GM12878 (cell line): Measurements from ENCODE around the gene CD33. TPM values are rescaled to one million over a fixed set of nuclear protein-coding genes. Genes with fewer than 3 reads are reported as not detected.

Experiments used
- ATAC-seq: fragments of 200-7000 bp; cut with Tn5 transposase; 3 replicates; pipeline ENCODE4 v1.9.1; 2020; ENCODE audit warnings: mild to moderate bottlenecking, moderate library complexity
- BruUV-seq: library from RNA; stranded (reverse); fragments of 400-500 nt; replicated peaks from 2 replicates; lab custom pipeline; 2021; lab: Mats Ljungman, UMichigan
- CTCF ChIA-PET: fragments of 300-600 bp; sonication (Branson Sonifier 250); formaldehyde crosslinking; extraction: SDS; loops from one replicate; lab custom pipeline; 2021; ENCODE audit warnings: inconsistent platforms; lab: Yijun Ruan, JAX
- POLR2A ChIA-PET: fragments of 350-600 bp; formaldehyde crosslinking; extraction: SDS; loops from one replicate; lab custom pipeline; 2021; ENCODE audit warnings: inconsistent platforms; lab: Charles Lee
- RAD21 ChIA-PET: fragments of 300-600 bp; sonication (Branson Sonifier 250); formaldehyde crosslinking; loops from one replicate; lab custom pipeline; 2023; ENCODE audit warnings: antibody characterized with exemption; ENCODE audit not compliant: unreplicated experiment; lab: Charles Lee
- SMC1A ChIA-PET: fragments of 300-600 bp; sonication (Branson Sonifier 250); formaldehyde crosslinking; loops from one replicate; lab custom pipeline; 2023; ENCODE audit not compliant: unreplicated experiment, uncharacterized antibody; lab: Charles Lee
- DNase-seq: peaks from one replicate; pipeline ENCODE4 v3.0.0-alpha.2; 2011; ENCODE audit warnings: low read depth, low spot score
- FAIRE-seq: peaks from 3 replicates; lab custom pipeline; 2011; peaks lifted over from hg19 to GRCh38; lab: Jason Lieb, UNC
- H2AFZ ChIP-seq: 2 replicates; pipeline ENCODE4 v1.6.0; 2011; ENCODE audit warnings: low read depth, low read length, control low read depth; ENCODE audit not compliant: control insufficient read depth
- H3K27ac ChIP-seq: 2 replicates; pipeline ENCODE4 v1.5.1; 2011; ENCODE audit warnings: control low read depth; ENCODE audit not compliant: control insufficient read depth, insufficient read depth
- H3K27me3 ChIP-seq, 2 experiments: replicated peaks in 1 of 2; 2 replicates each; pipeline versions ENCODE4 v1.6.0 to v1.6.1; 2011; ENCODE audit warnings: low read length in 1 of 2; ENCODE audit not compliant: control insufficient read depth in 2 of 2, insufficient read depth in 2 of 2
- H3K36me3 ChIP-seq, 2 experiments: 2 replicates each; pipeline ENCODE4 v1.5.1; 2011; ENCODE audit warnings: low read length in 1 of 2; ENCODE audit not compliant: control insufficient read depth in 2 of 2, insufficient read depth in 2 of 2
- H3K4me1 ChIP-seq: 2 replicates; pipeline ENCODE4 v1.6.1; 2011; ENCODE audit warnings: mild to moderate bottlenecking, low read length, moderate library complexity, mixed read lengths; ENCODE audit not compliant: control insufficient read depth, insufficient read depth
- H3K4me2 ChIP-seq: 2 replicates; pipeline ENCODE4 v1.6.0; 2011; ENCODE audit warnings: control low read depth; ENCODE audit not compliant: control insufficient read depth, insufficient read depth
- H3K4me3 ChIP-seq: fragments of 200-600 bp; sonication (generic); 2 replicates; pipeline ENCODE4 v1.5.1; 2016
- H3K79me2 ChIP-seq: 2 replicates; pipeline ENCODE4 v1.6.0; 2011; ENCODE audit warnings: low read length; ENCODE audit not compliant: control insufficient read depth, insufficient read depth
- H3K9ac ChIP-seq: 2 replicates; pipeline ENCODE4 v1.8.0; 2011; ENCODE audit warnings: low read length, control low read depth, mixed read lengths; ENCODE audit not compliant: control insufficient read depth, insufficient read depth
- H3K9me3 ChIP-seq: replicated peaks from 3 replicates; pipeline ENCODE4 v1.5.1; 2011; ENCODE audit warnings: mild to moderate bottlenecking, low read length; ENCODE audit not compliant: control insufficient read depth, insufficient read depth
- H4K20me1 ChIP-seq: 2 replicates; pipeline ENCODE4 v1.6.0; 2011; ENCODE audit not compliant: control insufficient read depth, insufficient read depth
- CUX1 ChIP-seq: IDR thresholded peaks from 2 replicates; pipeline ENCODE4 v1.6.1; 2012; ENCODE audit warnings: improper control_type of control experiment, low read depth, low read length; ENCODE audit not compliant: insufficient replicate concordance
- ESRRA ChIP-seq: IDR thresholded peaks from 2 replicates; pipeline ENCODE4 v1.6.1; 2012; ENCODE audit warnings: mild to moderate bottlenecking, low read length, improper control_type of control experiment
- JUND ChIP-seq: IDR thresholded peaks from 2 replicates; pipeline ENCODE4 v1.6.1; 2012; ENCODE audit warnings: low read depth, mild to moderate bottlenecking, low read length, improper control_type of control experiment, moderate library complexity
- PKNOX1 ChIP-seq: fragments of 450-650 bp; IDR thresholded peaks from 2 replicates; pipeline ENCODE4 v1.6.1; 2016; ENCODE audit warnings: mild to moderate bottlenecking
- PML ChIP-seq: IDR thresholded peaks from 2 replicates; pipeline ENCODE4 v1.6.1; 2012; ENCODE audit warnings: low read length, inconsistent platforms
- POU2F2 ChIP-seq: IDR thresholded peaks from 3 replicates; pipeline ENCODE4 v1.6.1; 2011; ENCODE audit warnings: low read depth, mild to moderate bottlenecking, low read length, borderline replicate concordance
- RELB ChIP-seq: fragments of 450-650 bp; IDR thresholded peaks from 2 replicates; pipeline ENCODE4 v1.6.1; 2017; ENCODE audit warnings: low read depth, mild to moderate bottlenecking, moderate library complexity
- SP1 ChIP-seq: IDR thresholded peaks from one replicate; pipeline ENCODE4 v1.6.1; 2011; ENCODE audit warnings: low read depth, low read length
- TAF1 ChIP-seq: IDR thresholded peaks from 2 replicates; pipeline ENCODE4 v1.6.1; 2011; ENCODE audit warnings: mild to moderate bottlenecking, low read depth, low read length, borderline replicate concordance
- TCF12 ChIP-seq: IDR thresholded peaks from 2 replicates; pipeline ENCODE4 v1.6.1; 2011; ENCODE audit warnings: low read depth, mild to moderate bottlenecking, low read length
- WGBS: methylation state at CpG from one replicate; pipeline ENCODE4 v1.1.6; 2016; ENCODE audit warnings: low lambda C conversion rate; ENCODE audit not compliant: insufficient replicate concordance, insufficient coverage; ENCODE audit errors: missing lambda C conversion rate; 5-methylcytosine and 5-hydroxymethylcytosine counted together
- in situ Hi-C: fragments of 300-500 bp; cut with MboI; formaldehyde crosslinking; loops from 9 replicates; pipeline ENCODE4 v1.14.3; 2018; ENCODE audit warnings: mixed read lengths
- intact Hi-C: fragments of 100-400 bp; cut with micrococcal nuclease; formaldehyde crosslinking; loops from one replicate; pipeline ENCODE4 v1.14.2; 2022; ENCODE audit not compliant: unreplicated experiment
- polyA plus RNA-seq, 11 experiments: library from polyadenylated mRNA; depleted of rRNA in 4 of 11; unstranded in 6 of 11; stranded (reverse) in 5 of 11; fragments of >200 nt; fragmentation: Nextera tagmentation in 4 of 11; fragmentation: Illumina TruSeq in 1 of 11; extraction: Ambion mirVana in 4 of 11; extraction: Trizol in 1 of 11; gene quantifications; 1 replicate in 1 of 11; 2 replicates in 10 of 11; pipeline versions ENCODE4 v1.2.1 to v1.2.3, GENCODE V29; 2011 to 2016; ENCODE audit warnings: inconsistent platforms in 2 of 11, missing spikeins in 2 of 11, low read depth in 1 of 11
- total RNA-seq, 4 experiments: library from RNA; depleted of rRNA in 3 of 4; stranded (reverse); fragments of >200 nt in 3 of 4; fragmentation: Illumina TruSeq in 1 of 4; extraction: Trizol in 1 of 4; gene quantifications; 2 replicates each; pipeline versions ENCODE4 v1.2.1 to v1.2.3, GENCODE V29; 2013 to 2021

The CD33 gene
- total and polyA plus RNA-seq, 10 of the 15 experiments (the other 5 are each of a cell fraction or from before 2014, with no cell fraction given): 0.29 to 17.9 (median 0.72) TPM; not detected in 1

GRCh38 chr19:51179256-51179655 is 45.6 kb upstream of the CD33 start (continued):
- no peak for TF ChIP-seq RELB
- TF ChIP-seq SP1: no peak
- no peak for TF ChIP-seq PKNOX1
- no peak for TF ChIP-seq TCF12
- no peak for TF ChIP-seq POU2F2
- TF ChIP-seq PML: no peak
- TF ChIP-seq, all 136 proteins: peak for 0

- no peak for FAIRE-seq
- CTCF ChIA-PET: no interaction called here
- no peak overlapping the region for H3K9ac ChIP-seq
- H3K79me2 ChIP-seq: no peaks in the 10 kb centered on the region
- H3K27me3 ChIP-seq: no peaks in the 10 kb centered on the region; a peak in 1 of 4 replicates
- H3K4me2 ChIP-seq: no peak overlapping the region
- in situ Hi-C loops (no loop called here), intact Hi-C loops (no loop called here)
- no peak overlapping the region for H2AFZ ChIP-seq
- no peak for DNase-seq
- no peaks in the 10 kb centered on the region for H3K4me1 ChIP-seq
- RAD21 ChIA-PET: no interaction called here
- no peak overlapping the region for H3K4me3 ChIP-seq
- H3K36me3 ChIP-seq: no peaks in the 10 kb centered on the region
- H4K20me1 ChIP-seq: no peaks in the 10 kb centered on the region
- TF ChIP-seq JUND (no peak), TAF1 (no peak), ESRRA (no peak), CUX1 (no peak)
- TF ChIP-seq, all 136 proteins: peak for 0
- ChIA-PET SMC1A (no interaction called here), POLR2A (no interaction called here)
- ATAC-seq: no peak
- BruUV-seq: no TSS peak
- 60% methylated on average over 33 of the region's 39 CpGs for WGBS
- no peaks in the 10 kb centered on the region for H3K9me3 ChIP-seq
- no peak overlapping the region for H3K27ac ChIP-seq
These were observed 43.4 kb upstream of the CD33 start for GRCh38 chr19:51181377-51181912.
